OCI-LY3 (cell line): ENCODE results near the gene ERP29.
"Not testable (repeated sequence)": the region's sequence is repeated elsewhere in the genome, so short reads cannot be mapped to it uniquely, and the experiment has no call there.

Experiments
- H2AFZ ChIP-seq: fragments of 200-600, 300-600 bp; shearing (Covaris generic); 2 replicates; pipeline ENCODE4 v1.6.0; 2014; ENCODE audit warnings: antibody characterized with exemption, low read depth, low read length
- H3K27ac ChIP-seq: fragments of 200-600, 300-600 bp; sonication (generic); 2 replicates; pipeline ENCODE4 v1.5.1; 2014; ENCODE audit warnings: mild to moderate bottlenecking, low read length, moderate library complexity, mixed read lengths
- H3K27me3 ChIP-seq: fragments of 200-600, 300-600 bp; sonication (generic); 2 replicates; pipeline ENCODE4 v1.6.1; 2014; ENCODE audit warnings: low read depth, low read length, mixed read lengths
- H3K36me3 ChIP-seq: fragments of 200-600, 300-600 bp; sonication (generic); replicated peaks from 2 replicates; pipeline ENCODE3; 2014; ENCODE audit warnings: low read depth, low read length, mixed read lengths
- H3K4me1 ChIP-seq: fragments of 300-600, 200-600 bp; sonication (generic); 2 replicates; pipeline ENCODE4 v1.6.1; 2014; ENCODE audit warnings: low read length, mixed read lengths
- H3K4me2 ChIP-seq: fragments of 200-600, 300-600 bp; sonication (generic); 2 replicates; pipeline ENCODE4 v1.6.1; 2014; ENCODE audit warnings: low read length, mixed read lengths
- H3K4me3 ChIP-seq: fragments of 300-600, 200-600 bp; sonication (generic); 2 replicates; pipeline ENCODE4 v1.5.1; 2014; ENCODE audit warnings: antibody characterized with exemption, mild to moderate bottlenecking, low read length, moderate library complexity
- H3K79me2 ChIP-seq: fragments of 300-600, 200-600 bp; shearing (Covaris generic); 2 replicates; pipeline ENCODE4 v1.6.1; 2014; ENCODE audit warnings: mild to moderate bottlenecking, low read length, mixed read lengths
- H3K9ac ChIP-seq: fragments of 300-600, 200-600 bp; shearing (Covaris generic); 2 replicates; pipeline ENCODE4 v1.6.0; 2014; ENCODE audit warnings: mild to moderate bottlenecking, low read length, moderate library complexity
- H3K9me3 ChIP-seq: fragments of 200-600, 300-600 bp; shearing (Covaris generic); 2 replicates; pipeline ENCODE4 v1.6.1; 2014; ENCODE audit warnings: low read length, mixed read lengths; ENCODE audit not compliant: insufficient read depth
- H4K20me1 ChIP-seq: fragments of 200-600, 300-600 bp; sonication (generic); 2 replicates; pipeline ENCODE4 v1.6.1; 2016; ENCODE audit warnings: low read length, mixed read lengths; ENCODE audit not compliant: insufficient read depth
- EZH2phosphoT487 ChIP-seq: fragments of 200-600 bp; shearing (Covaris generic); IDR thresholded peaks from 2 replicates; pipeline ENCODE4 v1.6.1; 2018; ENCODE audit warnings: antibody characterized with exemption, mixed run types, low read depth
- TF ChIP-seq, protein P1 (sequence below): fragments of 200-600, 300-600 bp; sonication (generic); IDR thresholded peaks from 2 replicates; pipeline ENCODE4 v1.5.1; 2014; ENCODE audit warnings: antibody characterized with exemption, low read length, low read depth

The ERP29 gene

DNA sequence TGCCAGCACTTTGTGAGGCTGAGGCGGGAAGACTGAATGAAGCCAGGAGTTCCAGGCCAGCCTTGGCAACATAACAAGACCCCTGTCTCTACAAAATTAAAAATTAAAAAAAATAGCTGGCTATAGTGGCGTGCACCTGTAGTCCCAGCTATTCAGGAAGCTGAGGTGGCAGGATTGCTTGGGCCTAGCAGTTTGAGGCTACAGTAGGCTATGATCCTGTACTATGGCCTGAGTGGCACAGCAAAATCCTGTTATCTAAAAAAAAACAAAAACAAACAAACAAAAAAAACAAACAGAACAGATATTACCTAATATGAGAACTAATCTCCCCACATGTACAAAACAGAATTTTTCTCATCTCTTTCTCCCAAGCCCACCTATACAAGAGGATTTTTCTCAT is 15.9 kb upstream of the ERP29 start:
- Histone ChIP-seq H3K4me1 (peaks cover 38% of the 10 kb centered on the region), H3K79me2 (no peaks in the 10 kb centered on the region), H4K20me1 (peaks cover 13% of the 10 kb centered on the region), H3K27me3 (peaks cover 16% of the 10 kb centered on the region), H3K4me3 (no peak overlapping the region), H3K27ac (no peak overlapping the region), H2AFZ (no peak overlapping the region), H3K4me2 (no peak overlapping the region), H3K9me3 (no peaks in the 10 kb centered on the region), H3K9ac (no peak overlapping the region), H3K36me3 (peaks cover 6% of the 10 kb centered on the region)
- TF ChIP-seq, protein P1, sequence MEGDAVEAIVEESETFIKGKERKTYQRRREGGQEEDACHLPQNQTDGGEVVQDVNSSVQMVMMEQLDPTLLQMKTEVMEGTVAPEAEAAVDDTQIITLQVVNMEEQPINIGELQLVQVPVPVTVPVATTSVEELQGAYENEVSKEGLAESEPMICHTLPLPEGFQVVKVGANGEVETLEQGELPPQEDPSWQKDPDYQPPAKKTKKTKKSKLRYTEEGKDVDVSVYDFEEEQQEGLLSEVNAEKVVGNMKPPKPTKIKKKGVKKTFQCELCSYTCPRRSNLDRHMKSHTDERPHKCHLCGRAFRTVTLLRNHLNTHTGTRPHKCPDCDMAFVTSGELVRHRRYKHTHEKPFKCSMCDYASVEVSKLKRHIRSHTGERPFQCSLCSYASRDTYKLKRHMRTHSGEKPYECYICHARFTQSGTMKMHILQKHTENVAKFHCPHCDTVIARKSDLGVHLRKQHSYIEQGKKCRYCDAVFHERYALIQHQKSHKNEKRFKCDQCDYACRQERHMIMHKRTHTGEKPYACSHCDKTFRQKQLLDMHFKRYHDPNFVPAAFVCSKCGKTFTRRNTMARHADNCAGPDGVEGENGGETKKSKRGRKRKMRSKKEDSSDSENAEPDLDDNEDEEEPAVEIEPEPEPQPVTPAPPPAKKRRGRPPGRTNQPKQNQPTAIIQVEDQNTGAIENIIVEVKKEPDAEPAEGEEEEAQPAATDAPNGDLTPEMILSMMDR: no peak
- TF ChIP-seq EZH2phosphoT487: no peak

DNA sequence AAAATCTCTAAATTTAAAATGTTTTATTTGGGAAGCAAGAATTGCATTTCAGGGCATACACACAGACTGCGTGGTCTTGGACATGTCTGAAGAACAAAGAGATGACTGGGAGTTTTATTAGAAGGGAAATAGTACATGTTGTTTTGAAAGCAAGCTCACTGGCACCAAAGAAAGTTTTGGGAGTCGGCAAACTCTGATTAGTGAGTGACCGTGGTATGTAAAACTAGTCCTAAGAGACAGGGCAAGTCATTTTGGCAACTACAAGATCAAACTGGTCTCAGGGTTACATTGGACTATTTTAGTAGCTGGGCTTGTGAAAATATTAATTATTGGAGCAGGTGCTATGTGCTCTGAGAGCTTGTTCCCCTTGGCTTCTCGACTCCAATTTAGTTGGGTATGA is 15.2 kb upstream of the ERP29 start:
- H4K20me1 ChIP-seq: peaks cover 10% of the 10 kb centered on the region
- peaks cover 13% of the 10 kb centered on the region for H3K27me3 ChIP-seq
- no peak for TF ChIP-seq EZH2phosphoT487
- TF ChIP-seq, protein P1: no peak
- no peaks in the 10 kb centered on the region for H3K9me3 ChIP-seq
- no peak overlapping the region for H3K4me3 ChIP-seq
- no peak overlapping the region for H3K4me2 ChIP-seq
- H3K9ac ChIP-seq: no peak overlapping the region
- H3K36me3 ChIP-seq: peaks cover 11% of the 10 kb centered on the region
- no peak overlapping the region for H3K27ac ChIP-seq
- no peaks in the 10 kb centered on the region for H3K79me2 ChIP-seq
- peaks cover 38% of the 10 kb centered on the region for H3K4me1 ChIP-seq
- no peak overlapping the region for H2AFZ ChIP-seq

DNA sequence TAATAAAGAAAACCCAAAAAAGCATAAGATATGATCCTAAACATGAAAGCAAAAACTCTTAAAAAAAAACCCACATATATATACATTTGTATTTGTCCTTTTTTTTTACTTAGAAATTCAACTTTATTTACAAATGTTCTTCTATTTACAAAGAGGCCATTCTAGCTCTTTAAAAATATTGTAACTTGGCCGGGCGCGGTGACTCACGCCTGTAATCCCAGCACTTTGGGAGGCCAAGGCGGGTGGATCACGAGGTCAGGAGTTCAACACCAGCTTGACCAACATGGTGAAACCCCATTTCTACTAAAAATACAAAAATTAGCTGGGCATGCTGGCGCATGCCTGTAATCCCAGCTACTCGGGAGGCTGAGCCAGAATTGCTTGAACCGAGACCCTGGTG is 14.1 kb upstream of the ERP29 start:
- Histone ChIP-seq H3K4me1 (peaks cover 27% of the 10 kb centered on the region), H3K36me3 (peaks cover 18% of the 10 kb centered on the region)
- H3K4me3 ChIP-seq, H3K27ac ChIP-seq, H3K27me3 ChIP-seq, H3K9me3 ChIP-seq, H2AFZ ChIP-seq, H3K4me2 ChIP-seq, H3K9ac ChIP-seq, H4K20me1 ChIP-seq, H3K79me2 ChIP-seq: not testable (repeated sequence)

DNA sequence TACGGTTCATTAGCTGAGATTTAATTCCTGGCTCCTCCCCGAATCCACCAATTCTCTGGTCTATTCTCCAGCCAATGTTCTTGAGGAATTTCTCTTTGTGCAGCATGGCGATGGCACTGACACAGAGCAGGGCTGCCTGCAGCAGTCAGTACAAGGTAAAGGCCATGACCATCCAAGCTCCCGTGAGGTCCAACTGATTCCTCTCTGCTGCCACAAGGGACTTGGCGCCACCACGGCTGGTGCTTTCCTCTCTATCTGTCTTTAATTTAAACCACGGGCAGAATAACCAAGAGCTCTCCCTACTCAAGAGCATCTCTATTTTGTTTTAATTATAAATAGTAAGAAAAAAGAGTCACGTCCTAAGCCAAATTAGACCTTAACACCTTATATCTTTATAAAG is 12.4 kb upstream of the ERP29 start:
- Histone ChIP-seq H3K9me3 (no peaks in the 10 kb centered on the region), H3K4me2 (no peak overlapping the region), H4K20me1 (no peaks in the 10 kb centered on the region), H3K36me3 (peaks cover 16% of the 10 kb centered on the region), H3K27ac (no peak overlapping the region), H3K79me2 (no peaks in the 10 kb centered on the region), H3K27me3 (no peaks in the 10 kb centered on the region), H3K9ac (no peak overlapping the region), H2AFZ (no peak overlapping the region), H3K4me1 (peaks cover 26% of the 10 kb centered on the region), H3K4me3 (no peak overlapping the region)
- TF ChIP-seq EZH2phosphoT487: no peak
- TF ChIP-seq, protein P1: no peak

DNA sequence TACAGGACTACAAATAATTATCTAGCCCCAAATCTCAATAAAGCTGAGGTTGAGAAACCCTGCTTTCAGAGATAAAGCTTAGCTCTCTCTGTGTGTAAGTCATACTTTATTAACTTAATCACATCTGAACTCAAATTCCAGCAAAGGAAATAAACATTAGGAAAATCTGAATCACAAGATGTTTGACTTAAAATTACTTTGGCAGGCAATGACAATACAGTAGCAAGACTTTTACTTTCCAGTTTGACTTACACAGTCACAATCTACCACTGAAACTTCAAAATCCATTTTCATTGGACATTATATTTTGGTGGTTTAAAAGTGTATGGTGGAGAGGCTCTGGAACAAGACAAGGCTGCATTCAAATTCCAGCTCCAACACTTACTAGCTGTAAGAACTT is 11.7 kb upstream of the ERP29 start:
- TF ChIP-seq EZH2phosphoT487: no peak
- TF ChIP-seq, protein P1: no peak
- H2AFZ ChIP-seq: no peak overlapping the region
- no peaks in the 10 kb centered on the region for H3K79me2 ChIP-seq
- no peak overlapping the region for H3K4me3 ChIP-seq
- peaks cover 34% of the 10 kb centered on the region for H3K4me1 ChIP-seq
- H3K27me3 ChIP-seq: no peaks in the 10 kb centered on the region
- 0 out of 2 replicates have a peak overlapping the region, but pooled peaks have one; percentile 22 for H3K4me2 ChIP-seq
- H4K20me1 ChIP-seq: no peaks in the 10 kb centered on the region
- no peaks in the 10 kb centered on the region for H3K9me3 ChIP-seq
- peaks cover 16% of the 10 kb centered on the region for H3K36me3 ChIP-seq
- H3K9ac ChIP-seq: no peak overlapping the region
- no peak overlapping the region for H3K27ac ChIP-seq
